PC-3 (cell line): Measurements from ENCODE around the gene RGS3. TPM values are rescaled to one million over a fixed set of nuclear protein-coding genes. Genes with fewer than 3 reads are reported as not detected.

Experiments used
- ATAC-seq: fragments of 200-7000 bp; cut with Tn5 transposase; 2 replicates; pipeline ENCODE4 v1.9.1; 2020; ENCODE audit warnings: mild to moderate bottlenecking, moderate library complexity
- BruUV-seq: library from RNA; stranded (reverse); fragments of 400-500 nt; replicated peaks from 2 replicates; lab custom pipeline; 2021; lab: Mats Ljungman, UMichigan
- CTCF ChIA-PET: fragments of 300-600 bp; sonication (Branson Sonifier 250); formaldehyde crosslinking; loops from one replicate; lab custom pipeline; 2022; ENCODE audit warnings: antibody characterized with exemption; lab: Charles Lee
- POLR2A ChIA-PET: fragments of 300-600 bp; sonication (Branson Sonifier 250); formaldehyde crosslinking; loops from one replicate; lab custom pipeline; 2022; ENCODE audit warnings: antibody characterized with exemption; ENCODE audit not compliant: unreplicated experiment; lab: Charles Lee
- DNase-seq: peaks from one replicate; pipeline ENCODE4 v3.0.0-alpha.2; 2015
- H2AFZ ChIP-seq: fragments of 300-600 bp; sonication (generic); 2 replicates; pipeline ENCODE4 v1.6.0; 2016; ENCODE audit warnings: antibody characterized with exemption, low read length
- H3F3A ChIP-seq: fragments of 300-600 bp; sonication (generic); one replicate; pipeline ENCODE4 v1.6.0; 2017; ENCODE audit warnings: antibody characterized with exemption, low read length, control low read depth, mild to moderate bottlenecking; ENCODE audit not compliant: unreplicated experiment
- H3K27ac ChIP-seq: fragments of 300-600 bp; sonication (generic); 2 replicates; pipeline ENCODE4 v1.5.1; 2016; ENCODE audit warnings: mild to moderate bottlenecking, low read length
- H3K27me3 ChIP-seq: fragments of 300-600 bp; sonication (generic); 2 replicates; pipeline ENCODE4 v1.6.1; 2016; ENCODE audit warnings: low read length, mixed read lengths
- H3K36me3 ChIP-seq: fragments of 300-600 bp; sonication (generic); 2 replicates; pipeline ENCODE4 v1.6.1; 2016; ENCODE audit warnings: low read depth, mixed run types, low read length, mixed read lengths
- H3K4me1 ChIP-seq: fragments of 300-600 bp; sonication (generic); 2 replicates; pipeline ENCODE4 v1.5.1; 2016; ENCODE audit warnings: low read length; ENCODE audit not compliant: insufficient read depth
- H3K4me2 ChIP-seq: fragments of 300-600 bp; sonication (generic); 2 replicates; pipeline ENCODE4 v1.6.0; 2016; ENCODE audit warnings: low read length
- H3K4me3 ChIP-seq: fragments of 300-600 bp; sonication (generic); 2 replicates; pipeline ENCODE4 v1.5.1; 2016; ENCODE audit warnings: mild to moderate bottlenecking, low read length, mixed read lengths
- H3K79me2 ChIP-seq: fragments of 300-600 bp; sonication (generic); 2 replicates; pipeline ENCODE4 v1.6.1; 2017; ENCODE audit warnings: low read length, mixed read lengths
- H3K9ac ChIP-seq: fragments of 300-600 bp; sonication (generic); 2 replicates; pipeline ENCODE4 v1.6.0; 2016; ENCODE audit warnings: mild to moderate bottlenecking, low read length
- H3K9me2 ChIP-seq: fragments of 300-600 bp; sonication (generic); replicated peaks from 2 replicates; pipeline ENCODE4 v1.6.1; 2016; ENCODE audit warnings: mixed run types, low read length, mixed read lengths
- H3K9me3 ChIP-seq: fragments of 300-600 bp; sonication (generic); 2 replicates; pipeline ENCODE4 v1.6.1; 2016; ENCODE audit warnings: low read length, mixed read lengths
- H4K20me1 ChIP-seq: fragments of 300-600 bp; sonication (generic); 2 replicates; pipeline ENCODE4 v1.6.1; 2016; ENCODE audit warnings: low read length, mixed read lengths
- CTCF ChIP-seq: fragments of 300-600 bp; sonication (generic); conservative IDR thresholded peaks from 2 replicates; pipeline ENCODE4 v1.5.1; 2017; ENCODE audit warnings: antibody characterized with exemption, low read depth, mild to moderate bottlenecking, low read length
- EZH2 ChIP-seq: fragments of 300-600 bp; sonication (generic); IDR thresholded peaks from one replicate; pipeline ENCODE4 v1.6.1; 2017; ENCODE audit warnings: antibody characterized with exemption, mild to moderate bottlenecking, low read length; ENCODE audit not compliant: unreplicated experiment
- EZH2phosphoT487 ChIP-seq: fragments of 300-600 bp; sonication (generic); IDR thresholded peaks from 2 replicates; pipeline ENCODE4 v1.6.1; 2018; ENCODE audit warnings: mild to moderate bottlenecking, antibody characterized with exemption, low read length, borderline replicate concordance
- intact Hi-C: fragments of 100-400 bp; cut with micrococcal nuclease; formaldehyde crosslinking; loops from 2 replicates; pipeline ENCODE4 v1.9.0; 2023
- total RNA-seq: library from RNA; depleted of rRNA; stranded (reverse); fragments of >200 nt; gene quantifications from 2 replicates; pipeline ENCODE4 v1.2.3, GENCODE V29; 2014

The RGS3 gene
- total RNA-seq, 1 experiment from 2014 or later, result 26.3 TPM

GRCh38 chr9:113596616-113597320, 133.2 kb downstream of the RGS3 start:
- Histone ChIP-seq H3F3A (no peaks in the 10 kb centered on the region), H4K20me1 (no peaks in the 10 kb centered on the region), H3K9me2 (no peaks in the 10 kb centered on the region), H2AFZ (no peak overlapping the region), H3K27me3 (no peaks in the 10 kb centered on the region), H3K79me2 (no peaks in the 10 kb centered on the region), H3K4me1 (no peaks in the 10 kb centered on the region), H3K9me3 (no peaks in the 10 kb centered on the region), H3K4me3 (no peak overlapping the region), H3K4me2 (no peak overlapping the region), H3K9ac (no peak overlapping the region), H3K27ac (no peak overlapping the region), H3K36me3 (no peaks in the 10 kb centered on the region)
- no TSS peak for BruUV-seq
- DNase-seq, result no peak
- CTCF ChIA-PET, result no interaction called here
- POLR2A ChIA-PET, result no interaction called here
- intact Hi-C loops, result no loop called here
- ATAC-seq, result no peak
- TF ChIP-seq EZH2phosphoT487, result no peak
- no peak for TF ChIP-seq CTCF
- TF ChIP-seq EZH2, result no peak

- POLR2A ChIA-PET, result no interaction called here
- no peak overlapping the region for H2AFZ ChIP-seq
- H3K9me3 ChIP-seq, result no peaks in the 10 kb centered on the region
- H3K4me3 ChIP-seq, result no peak overlapping the region
- ATAC-seq (no peak), DNase-seq (no peak)
- H3F3A ChIP-seq, result no peaks in the 10 kb centered on the region
- no peak overlapping the region for H3K9ac ChIP-seq
- H3K27ac ChIP-seq, result no peak overlapping the region
- no peaks in the 10 kb centered on the region for H3K36me3 ChIP-seq
- no peaks in the 10 kb centered on the region for H3K4me1 ChIP-seq
- H3K9me2 ChIP-seq, result no peaks in the 10 kb centered on the region
- TF ChIP-seq EZH2 (no peak), CTCF (no peak), EZH2phosphoT487 (no peak)
- H3K27me3 ChIP-seq, result no peaks in the 10 kb centered on the region
- intact Hi-C loops, result no loop called here
- H3K79me2 ChIP-seq, result no peaks in the 10 kb centered on the region
- no peaks in the 10 kb centered on the region for H4K20me1 ChIP-seq
- no peak overlapping the region for H3K4me2 ChIP-seq
- no TSS peak for BruUV-seq
- CTCF ChIA-PET, result no interaction called here
Observed at GRCh38 chr9:113597390-113598241, 134.1 kb downstream of the RGS3 start.
